Femur (tissue), 1 donor: Measurements from ENCODE around the gene SNRPD2.
A peak's percentile ranks its signal among the peaks of the same experiment; 100 is the strongest.

Experiments
- DNase-seq: peaks from one replicate; pipeline ENCODE4 v3.0.0-alpha.2; 2017

Gene SNRPD2

DNA sequence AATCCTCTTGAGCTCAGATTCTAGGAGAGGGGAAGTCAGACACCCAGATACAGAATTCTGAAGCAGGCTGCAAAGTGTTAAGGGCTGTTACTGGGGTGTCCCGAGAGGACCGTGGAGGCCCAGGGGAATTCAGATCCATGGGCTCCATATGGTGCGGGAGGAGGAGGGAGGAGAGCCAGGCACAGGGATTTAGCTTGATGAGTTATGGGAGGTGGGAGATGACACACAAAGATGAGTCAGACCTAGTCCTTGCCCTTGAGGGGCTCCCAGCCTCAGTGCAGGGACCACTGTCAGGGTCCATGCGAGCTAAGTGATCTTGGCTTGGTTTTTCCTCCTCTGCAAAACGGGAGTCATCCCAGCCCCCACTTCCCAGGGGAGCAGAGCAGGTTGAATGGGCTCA, 38.1 kb downstream of the SNRPD2 start:
- no peak for DNase-seq

GRCh38 chr19:45650722-45651121, 41.0 kb downstream of the SNRPD2 start:
- DNase-seq = no peak

- DNase-seq = no peak
Measured at GRCh38 chr19:45646345-45646698, 45.4 kb downstream of the SNRPD2 start.

DNA sequence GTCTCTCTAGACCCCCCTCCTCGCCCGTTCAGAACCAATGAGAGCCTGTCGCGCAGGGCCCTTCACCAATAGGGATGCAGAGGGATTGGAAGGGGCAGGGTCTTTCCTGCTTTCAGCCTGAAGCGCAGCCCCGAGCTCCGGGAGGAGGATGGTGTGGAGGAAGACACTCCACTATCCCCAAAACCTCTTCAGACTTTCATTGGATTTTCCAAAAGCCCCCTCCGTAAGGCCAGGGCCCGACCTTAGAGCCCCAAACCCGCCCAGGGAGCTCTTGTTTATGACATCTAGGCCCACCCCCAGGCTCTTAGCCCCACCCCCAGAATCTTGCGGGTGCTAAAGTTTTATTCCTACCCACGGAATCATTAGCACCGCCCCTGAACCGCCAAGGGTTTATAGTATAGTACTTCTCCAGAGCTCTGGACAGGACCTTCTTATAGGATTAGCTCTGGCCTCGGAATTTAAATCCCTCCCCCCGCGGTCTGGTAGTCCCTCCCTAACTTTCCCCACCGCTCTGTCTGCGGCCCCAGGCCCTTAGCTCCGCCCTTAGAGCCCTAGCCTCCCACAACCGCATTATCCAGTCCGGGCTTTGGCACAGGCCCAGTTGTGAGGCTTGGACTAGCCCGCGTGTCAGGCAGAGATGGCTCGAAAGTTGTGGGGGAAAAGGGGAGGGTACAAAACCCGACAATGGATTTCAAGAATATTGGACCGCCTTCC, 46.0 kb downstream of the SNRPD2 start:
- DNase-seq = peak; percentile 86

- DNase-seq = no peak
Measured at GRCh38 chr19:45645068-45645630, 46.6 kb downstream of the SNRPD2 start.

GRCh38 chr19:45643927-45644771, 47.6 kb downstream of the SNRPD2 start:
- no peak for DNase-seq

DNA sequence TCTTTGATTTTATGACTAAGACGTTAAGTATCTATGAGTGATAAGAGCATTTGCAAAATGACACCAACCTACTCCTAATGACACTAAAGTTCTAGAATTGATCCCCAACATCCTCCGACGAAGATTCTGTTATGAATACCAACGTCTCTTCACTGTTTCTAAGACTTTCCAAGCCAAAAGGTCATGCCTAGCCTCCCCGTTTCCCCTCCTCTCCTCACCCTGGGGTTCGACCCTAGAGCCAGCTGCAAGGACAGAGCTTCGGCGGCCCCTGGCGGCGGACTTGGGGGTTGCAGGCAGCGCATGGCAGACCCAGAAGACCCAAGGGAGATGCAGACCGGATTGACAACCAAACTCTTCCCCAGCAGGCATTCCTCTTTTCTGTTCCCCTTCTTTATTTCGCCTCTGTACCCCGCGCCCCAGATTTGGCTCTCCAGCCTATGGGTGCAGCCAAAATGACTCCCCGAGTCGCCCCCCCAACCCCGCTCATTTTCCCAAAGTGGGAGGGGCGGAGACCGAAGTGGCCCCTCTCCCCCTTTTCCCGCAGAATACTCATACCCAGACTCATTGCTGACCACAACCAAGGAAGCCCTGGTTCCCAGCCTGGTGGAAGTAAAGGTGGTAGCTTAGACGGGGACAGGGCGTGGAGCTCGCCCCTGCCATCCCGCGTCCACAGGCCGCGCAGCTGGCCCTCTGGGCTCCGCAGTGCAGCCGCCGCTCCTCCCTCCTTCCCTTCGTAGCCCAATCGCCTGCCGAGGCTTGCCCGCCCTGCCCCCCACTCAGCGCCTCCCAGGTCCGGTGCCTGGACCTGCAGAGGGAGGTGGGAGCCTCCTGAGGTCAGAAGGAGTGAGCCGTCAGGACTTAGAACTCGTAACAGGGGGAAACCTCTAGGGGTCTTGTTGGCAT, 48.5 kb downstream of the SNRPD2 start:
- peak; percentile 91 for DNase-seq

- peak; percentile 73 for DNase-seq
Measured at GRCh38 chr19:45641274-45642105, 50.3 kb downstream of the SNRPD2 start.

DNA sequence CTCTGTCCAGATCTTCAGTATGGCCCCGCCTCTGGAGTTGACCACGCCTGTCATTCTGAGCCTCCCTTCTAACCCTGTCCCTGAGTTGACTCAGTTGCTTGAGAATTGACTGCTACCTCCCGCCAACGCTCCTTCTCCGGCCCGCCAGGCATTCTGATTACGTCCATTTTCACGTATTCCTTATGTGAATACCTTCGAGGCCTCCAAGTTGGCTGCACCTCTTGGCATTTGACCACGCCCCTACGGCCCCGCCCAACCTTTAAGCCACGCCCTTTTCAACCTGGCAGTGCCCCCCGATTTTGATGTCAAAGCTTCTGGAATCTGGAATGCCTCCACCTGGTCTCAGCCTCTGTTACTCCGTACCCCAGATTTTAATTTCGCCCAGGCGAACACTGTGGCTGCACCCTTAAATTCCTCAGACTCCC, 50.9 kb downstream of the SNRPD2 start:
- DNase-seq = no peak

DNA sequence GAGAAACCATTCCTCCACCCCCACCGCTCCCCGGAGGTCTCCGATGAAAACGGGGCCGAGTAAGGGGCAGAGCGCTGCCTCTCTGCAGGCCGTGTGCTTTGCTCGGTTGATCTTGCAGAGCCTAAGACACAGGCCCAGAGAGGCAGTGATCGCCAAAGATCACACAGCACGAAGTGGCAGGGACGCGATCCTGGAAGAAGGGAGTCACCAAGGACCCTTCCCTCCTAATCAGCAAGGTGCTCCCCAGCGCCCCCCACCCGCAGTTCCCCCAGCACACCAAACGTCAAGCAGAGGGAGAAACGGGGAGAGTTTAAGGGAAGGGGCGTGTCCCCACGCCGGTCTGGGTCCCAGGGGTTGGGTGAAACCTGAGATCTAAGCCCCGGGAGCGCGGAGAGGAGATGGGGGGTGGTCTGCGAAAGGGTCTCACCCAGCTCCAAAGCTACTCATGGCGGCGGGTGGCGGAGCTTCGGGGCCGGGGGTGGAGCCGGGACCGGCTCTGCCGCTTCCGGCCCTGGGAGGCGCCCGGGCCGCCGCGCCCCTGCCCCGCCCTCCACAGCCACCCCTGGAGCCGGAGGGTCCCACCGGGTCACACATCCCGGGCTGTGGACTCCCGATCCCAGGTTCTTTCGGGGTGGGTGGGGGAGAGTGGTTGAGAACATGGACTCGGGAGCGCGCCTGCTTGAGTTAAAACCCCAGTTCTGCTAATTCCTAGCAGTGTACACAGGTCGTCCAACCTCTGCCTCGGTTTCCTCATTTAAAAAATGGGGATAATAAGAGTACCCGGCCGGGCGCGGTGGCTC, 52.6 kb downstream of the SNRPD2 start, which contains the start of gene EML2:
Gene EML2, minus strand, starts transcription at position 468 of the 800 bp plus-strand sequence. Its CDS starts 21 bp downstream, at position 447.
- DNase-seq = peak; percentile 57

GRCh38 chr19:45637890-45638667, 53.7 kb downstream of the SNRPD2 start:
- peak; percentile 37 for DNase-seq
